Adrenal gland (tissue), 12 donors: Measurements from ENCODE around the gene MED12L. TPM values are rescaled to one million over a fixed set of nuclear protein-coding genes. Genes with fewer than 3 reads are reported as not detected.

Experiments
- DNase-seq, 7 donors: peaks; one replicate each; pipeline ENCODE4 v3.0.0-alpha.2; 2019 to 2020
- H3K27ac ChIP-seq, 5 donors: fragments of 200-600 bp; sonication (generic) in 4 of 5; 1 replicate in 3 of 5; 2 replicates in 2 of 5; pipeline versions ENCODE4 v1.5.1 to v1.8.0; 2016 to 2020; ENCODE audit warnings: mild to moderate bottlenecking in 1 of 5
- H3K27me3 ChIP-seq: fragments of 200-600 bp; 2 replicates; pipeline ENCODE4 v1.8.0; 2021
- H3K36me3 ChIP-seq, 2 donors: fragments of 200-600 bp; replicated peaks in 1 of 2; 1 replicate in 1 of 2; 2 replicates in 1 of 2; pipeline versions ENCODE4 v1.5.1 to v1.8.0; 2018 to 2022
- H3K4me1 ChIP-seq, 2 donors: fragments of 200-600 bp; replicated peaks in 1 of 2; 1 replicate in 1 of 2; 2 replicates in 1 of 2; pipeline versions ENCODE4 v1.5.1 to v1.8.0; 2018 to 2021
- H3K4me3 ChIP-seq, 4 donors: fragments of 200-600 bp; sonication (generic) in 3 of 4; one replicate each; pipeline ENCODE4 v1.5.1; 2016 to 2018
- H3K9me3 ChIP-seq, 3 donors: fragments of 200-600 bp; sonication (generic) in 1 of 3; replicated peaks in 1 of 3; 1 replicate in 2 of 3; 2 replicates in 1 of 3; pipeline versions ENCODE4 v1.5.1 to v1.8.0; 2016 to 2021
- POLR2A ChIP-seq, 2 donors: fragments of 450-650 bp; IDR thresholded peaks; one replicate each; pipeline ENCODE4 v1.6.1; 2017; ENCODE audit warnings: antibody characterized with exemption in 2 of 2, mild to moderate bottlenecking in 2 of 2, moderate library complexity in 1 of 2
- WGBS, 4 donors: extraction: QIAGEN DNeasy Blood & Tissue Kit in 2 of 4; methylation state at CpG; one replicate each; pipeline versions ENCODE4 v1.1.5 to v1.1.7; 2013 to 2017; 5-methylcytosine and 5-hydroxymethylcytosine counted together
- intact Hi-C, 2 donors: fragments of 100-400 bp; cut with DNase I; formaldehyde crosslinking; loops; one replicate each; pipeline versions ENCODE4 v1.14.1 to v1.15.0; 2022 to 2023
- polyA plus RNA-seq, 3 donors: library from polyadenylated mRNA; stranded (reverse); fragments of 200-250 nt in 2 of 3; fragments of 350-450 nt in 1 of 3; fragmentation: Illumina TruSeq in 1 of 3; extraction: RNeasy Lipid Tissue Mini Kit (QIAGEN cat#74804) in 1 of 3; gene quantifications; one replicate each; pipeline ENCODE4 v1.2.3, GENCODE V29; 2013 to 2014
- total RNA-seq, 9 donors: library from RNA; depleted of rRNA in 4 of 9; stranded (reverse); fragments of >200 nt in 4 of 9; fragments of 120-200 nt in 1 of 9; fragmentation: NEBNext Ultra II Directional in 1 of 9; extraction: Animal tissue kit (Norgen Biotek cat#: 25700) in 1 of 9; gene quantifications; one replicate each; pipeline versions ENCODE4 v1.1.0 to v1.2.4, GENCODE V29; 2013 to 2023
- TF ChIP-seq, protein P1 (sequence below), 6 experiments: fragments of 450-650 bp in 4 of 6; fragments of 200-600 bp in 2 of 6; sonication (generic) in 1 of 6; IDR thresholded peaks; 1 replicate in 5 of 6; 2 replicates in 1 of 6; pipeline versions ENCODE4 v1.5.1 to v1.8.0; 2016 to 2021; ENCODE audit warnings: antibody characterized with exemption in 6 of 6, mild to moderate bottlenecking in 2 of 6, moderate library complexity in 1 of 6
- donor health status: healthy with polysubstance abuse.
- donor health status: Bipolar disorder and iron deficiency.
- donor health status: DM: yes; HTN: yes; CAD: no.
- donor health status: DM: no; HTN: no; CAD: no.
- donor health status: DM: no; HTN: no; CAD: no.
- donor health status: DM: yes; HTN: yes; CAD: no.

The MED12L gene
- total and polyA plus RNA-seq, 12 donors: 0.77 to 25.0 (median 6.3) TPM

DNA sequence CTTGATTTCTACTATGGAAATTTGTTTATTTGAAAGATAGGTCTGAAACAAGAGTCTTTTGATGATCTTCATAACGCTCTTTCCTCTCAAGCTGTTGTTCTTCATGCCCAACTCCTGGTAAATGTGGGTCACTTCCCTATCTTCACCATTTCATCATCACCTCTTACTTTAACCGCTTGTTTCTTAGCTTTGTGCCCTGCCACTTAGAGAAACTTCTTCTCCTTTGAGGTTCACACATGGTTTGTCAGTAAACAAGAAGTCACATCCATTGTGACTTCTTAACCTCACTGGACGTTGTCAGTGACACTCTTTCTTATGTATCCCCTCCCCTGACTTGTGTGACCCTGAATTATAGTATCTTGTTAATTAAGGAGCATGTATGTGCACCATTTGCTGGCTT is 260.8 kb downstream of the MED12L start:
- Histone ChIP-seq H3K27ac (peak overlapping the region in 3 of 5 donors; percentile 33 to 61 (median 33)), H3K4me1 (peaks cover 11% of the 10 kb centered on the region in 2 donors), H3K36me3 (no peaks in the 10 kb centered on the region), H3K4me3 (peak overlapping the region in 1 of 4 donors; percentile 48), H3K27me3 (no peaks in the 10 kb centered on the region), H3K9me3 (no peaks in the 10 kb centered on the region)
- no peak for TF ChIP-seq POLR2A (IDR thresholded peaks at IDR 0.05)
- intact Hi-C loops: no loop called here
- DNase-seq: no peak
- WGBS, 4 donors: 57 to 75% (median 68%) methylated on average over 3 of the region's 3 CpGs

DNA sequence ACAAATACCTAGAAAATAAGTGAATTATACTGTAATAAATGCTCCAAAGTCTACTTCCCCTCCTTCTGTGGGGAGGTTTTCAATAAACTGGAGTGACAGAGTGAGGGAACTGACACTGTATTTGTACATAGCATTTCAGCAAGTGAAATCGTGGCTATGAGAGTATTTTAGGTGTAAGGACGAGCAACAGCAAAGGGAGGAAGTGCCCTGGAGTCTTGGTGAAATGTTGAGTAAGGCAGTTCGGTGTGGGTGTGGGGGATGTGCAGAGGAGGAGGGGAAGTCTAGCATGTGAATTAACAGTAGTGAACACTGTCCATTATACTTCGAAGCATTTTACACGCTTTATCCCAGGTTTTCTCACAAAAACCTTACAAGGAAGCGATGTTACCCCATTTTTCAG is 262.0 kb downstream of the MED12L start:
- no peak overlapping the region for H3K4me3 ChIP-seq
- TF ChIP-seq POLR2A (IDR thresholded peaks at IDR 0.05): no peak
- TF ChIP-seq, protein P1, sequence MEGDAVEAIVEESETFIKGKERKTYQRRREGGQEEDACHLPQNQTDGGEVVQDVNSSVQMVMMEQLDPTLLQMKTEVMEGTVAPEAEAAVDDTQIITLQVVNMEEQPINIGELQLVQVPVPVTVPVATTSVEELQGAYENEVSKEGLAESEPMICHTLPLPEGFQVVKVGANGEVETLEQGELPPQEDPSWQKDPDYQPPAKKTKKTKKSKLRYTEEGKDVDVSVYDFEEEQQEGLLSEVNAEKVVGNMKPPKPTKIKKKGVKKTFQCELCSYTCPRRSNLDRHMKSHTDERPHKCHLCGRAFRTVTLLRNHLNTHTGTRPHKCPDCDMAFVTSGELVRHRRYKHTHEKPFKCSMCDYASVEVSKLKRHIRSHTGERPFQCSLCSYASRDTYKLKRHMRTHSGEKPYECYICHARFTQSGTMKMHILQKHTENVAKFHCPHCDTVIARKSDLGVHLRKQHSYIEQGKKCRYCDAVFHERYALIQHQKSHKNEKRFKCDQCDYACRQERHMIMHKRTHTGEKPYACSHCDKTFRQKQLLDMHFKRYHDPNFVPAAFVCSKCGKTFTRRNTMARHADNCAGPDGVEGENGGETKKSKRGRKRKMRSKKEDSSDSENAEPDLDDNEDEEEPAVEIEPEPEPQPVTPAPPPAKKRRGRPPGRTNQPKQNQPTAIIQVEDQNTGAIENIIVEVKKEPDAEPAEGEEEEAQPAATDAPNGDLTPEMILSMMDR (IDR thresholded peaks at IDR 0.05): no peak
- 71 to 81% (median 76%) methylated on average over 6 of the region's 6 CpGs for WGBS, 4 donors
- peak in 6 of 7 donors; percentile 18 to 57 (median 32) for DNase-seq
- no peak overlapping the region for H3K27ac ChIP-seq
- no peaks in the 10 kb centered on the region for H3K36me3 ChIP-seq
- intact Hi-C loops: no loop called here
- H3K4me1 ChIP-seq: peaks cover 11% of the 10 kb centered on the region in 2 donors
- H3K27me3 ChIP-seq: no peaks in the 10 kb centered on the region
- H3K9me3 ChIP-seq: no peaks in the 10 kb centered on the region

DNA sequence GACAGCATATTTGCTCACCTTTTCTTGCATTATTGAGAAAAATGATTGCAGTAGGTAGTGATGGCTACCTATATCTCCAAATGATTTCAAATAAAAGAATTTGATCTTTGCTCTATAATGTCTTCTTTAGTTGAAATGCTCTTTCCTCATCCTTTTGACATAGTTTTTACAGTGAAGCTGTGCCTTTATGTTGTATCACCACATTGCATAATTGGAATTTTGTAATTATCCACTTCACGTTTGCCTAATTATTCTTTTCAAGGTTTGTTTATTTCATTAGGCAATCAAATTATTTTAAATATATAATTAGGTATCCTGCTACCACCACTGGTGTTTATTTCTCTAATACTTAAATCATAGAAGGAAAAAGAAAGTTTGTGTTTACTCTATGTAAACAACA is 265.2 kb downstream of the MED12L start:
- no peak for DNase-seq
- H3K4me3 ChIP-seq: no peak overlapping the region
- 52 to 75% (median 58%) methylated on average over 1 of the region's 1 CpG for WGBS, 4 donors
- intact Hi-C loops: no loop called here
- no peaks in the 10 kb centered on the region for H3K27me3 ChIP-seq
- TF ChIP-seq POLR2A (IDR thresholded peaks at IDR 0.05): no peak
- TF ChIP-seq, protein P1 (IDR thresholded peaks at IDR 0.05): no peak
- peaks cover 6% of the 10 kb centered on the region in 2 donors for H3K4me1 ChIP-seq
- no peaks in the 10 kb centered on the region for H3K9me3 ChIP-seq
- no peak overlapping the region for H3K27ac ChIP-seq
- H3K36me3 ChIP-seq: no peaks in the 10 kb centered on the region

GRCh38 chr3:151351219-151351618 is 265.8 kb downstream of the MED12L start:
- DNase-seq: no peak
- Histone ChIP-seq H3K9me3 (no peaks in the 10 kb centered on the region), H3K36me3 (no peaks in the 10 kb centered on the region), H3K4me3 (no peak overlapping the region), H3K27ac (no peak overlapping the region), H3K27me3 (no peaks in the 10 kb centered on the region), H3K4me1 (peaks cover under 1% of the 10 kb centered on the region in 2 donors)
- WGBS, 4 donors: 84 to 94% (median 90%) methylated on average over 1 of the region's 1 CpG
- intact Hi-C loops: no loop called here
- TF ChIP-seq, protein P1 (IDR thresholded peaks at IDR 0.05): no peak
- no peak for TF ChIP-seq POLR2A (IDR thresholded peaks at IDR 0.05)

- H3K27ac ChIP-seq: no peak overlapping the region
- 77 to 82% (median 77%) methylated on average over 4 of the region's 4 CpGs for WGBS, 4 donors
These were observed 266.2 kb downstream of the MED12L start for GRCh38 chr3:151351648-151352047.

More at GRCh38 chr3:151351648-151352047, 266.2 kb downstream of the MED12L start:
- intact Hi-C loops: no loop called here
- H3K4me3 ChIP-seq: no peak overlapping the region
- DNase-seq: no peak
- H3K9me3 ChIP-seq: no peaks in the 10 kb centered on the region
- TF ChIP-seq POLR2A (IDR thresholded peaks at IDR 0.05): no peak
- TF ChIP-seq, protein P1 (IDR thresholded peaks at IDR 0.05): no peak
- no peaks in the 10 kb centered on the region for H3K4me1 ChIP-seq
- H3K27me3 ChIP-seq: no peaks in the 10 kb centered on the region
- H3K36me3 ChIP-seq: no peaks in the 10 kb centered on the region
